Liver (tissue), 3 donors: ENCODE results near the gene RET.

Source experiments
- EGR1 ChIP-seq, 2 donors: IDR thresholded peaks; 2 replicates each; pipeline ENCODE4 v1.6.1; 2016 to 2018; ENCODE audit warnings: antibody characterized with exemption in 2 of 2, low read depth in 2 of 2
- SP1 ChIP-seq: IDR thresholded peaks from 2 replicates; pipeline ENCODE4 v1.6.1; 2018; ENCODE audit warnings: antibody characterized with exemption, mild to moderate bottlenecking
- TF ChIP-seq, protein P1 (sequence below): fragments of 150-350 bp; IDR thresholded peaks from 2 replicates; pipeline ENCODE4 v1.5.1; 2017; ENCODE audit warnings: improper control_type of control experiment, low read depth, low read length; ENCODE audit not compliant: missing input control
- donor health status: healthy.
- donor health status: healthy.

DNA sequence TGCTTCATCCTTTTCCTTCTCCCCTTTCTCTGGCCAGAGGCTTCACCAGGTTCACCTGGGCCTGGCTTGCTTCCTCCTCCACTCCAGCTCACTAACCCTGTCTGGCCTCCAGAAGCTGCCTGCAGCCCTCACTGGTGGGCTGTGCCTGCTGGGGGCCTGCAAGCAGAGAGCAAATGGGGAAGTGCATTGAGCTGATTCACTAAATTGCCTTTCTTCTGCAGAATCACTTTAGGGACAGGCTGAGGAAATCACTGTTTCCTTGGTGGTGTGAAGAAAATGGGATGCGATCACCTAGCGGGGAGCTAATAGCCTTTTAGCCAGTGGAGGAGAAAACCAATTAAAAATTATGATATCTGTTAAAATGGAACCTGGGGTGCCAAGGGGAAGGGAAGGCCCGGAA, 3.0 kb downstream of the RET start:
- TF ChIP-seq SP1 (no peak), EGR1 (IDR thresholded peaks at IDR 0.05; ENCODE audit: low read depth in 2 of 2) (no peak)
- TF ChIP-seq, protein P1, sequence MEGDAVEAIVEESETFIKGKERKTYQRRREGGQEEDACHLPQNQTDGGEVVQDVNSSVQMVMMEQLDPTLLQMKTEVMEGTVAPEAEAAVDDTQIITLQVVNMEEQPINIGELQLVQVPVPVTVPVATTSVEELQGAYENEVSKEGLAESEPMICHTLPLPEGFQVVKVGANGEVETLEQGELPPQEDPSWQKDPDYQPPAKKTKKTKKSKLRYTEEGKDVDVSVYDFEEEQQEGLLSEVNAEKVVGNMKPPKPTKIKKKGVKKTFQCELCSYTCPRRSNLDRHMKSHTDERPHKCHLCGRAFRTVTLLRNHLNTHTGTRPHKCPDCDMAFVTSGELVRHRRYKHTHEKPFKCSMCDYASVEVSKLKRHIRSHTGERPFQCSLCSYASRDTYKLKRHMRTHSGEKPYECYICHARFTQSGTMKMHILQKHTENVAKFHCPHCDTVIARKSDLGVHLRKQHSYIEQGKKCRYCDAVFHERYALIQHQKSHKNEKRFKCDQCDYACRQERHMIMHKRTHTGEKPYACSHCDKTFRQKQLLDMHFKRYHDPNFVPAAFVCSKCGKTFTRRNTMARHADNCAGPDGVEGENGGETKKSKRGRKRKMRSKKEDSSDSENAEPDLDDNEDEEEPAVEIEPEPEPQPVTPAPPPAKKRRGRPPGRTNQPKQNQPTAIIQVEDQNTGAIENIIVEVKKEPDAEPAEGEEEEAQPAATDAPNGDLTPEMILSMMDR, result no peak
